IPS DF 19.7 (cell line): ENCODE measurements around the gene FOXI1.
"Not testable (repeated sequence)": the region's sequence is repeated elsewhere in the genome, so short reads cannot be mapped to it uniquely, and the experiment has no call there.

Experiments used
- DNase-seq: peaks from one replicate; pipeline ENCODE4 v3.0.0-alpha.2; 2013; ENCODE audit warnings: low read depth, low spot score

Gene FOXI1

DNA sequence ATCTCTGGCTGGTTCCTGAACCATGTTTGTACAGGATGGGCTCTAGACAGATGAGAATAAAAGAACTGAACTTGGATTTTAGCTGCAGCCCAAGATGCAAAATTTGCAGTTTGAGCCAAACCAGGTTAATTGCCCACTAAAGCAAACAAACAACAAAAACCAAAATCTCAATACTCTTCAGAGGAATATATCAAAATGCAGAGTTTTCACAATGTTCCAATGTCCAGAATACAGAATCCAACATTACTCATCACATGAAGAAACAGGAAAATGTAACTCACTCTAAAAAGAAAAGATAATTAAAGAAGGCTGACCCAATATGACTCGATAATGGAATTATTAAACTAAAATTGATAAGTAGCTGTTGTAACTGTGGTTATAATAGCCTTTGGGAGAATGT, 20.4 kb downstream of the FOXI1 start:
- no peak for DNase-seq

DNA sequence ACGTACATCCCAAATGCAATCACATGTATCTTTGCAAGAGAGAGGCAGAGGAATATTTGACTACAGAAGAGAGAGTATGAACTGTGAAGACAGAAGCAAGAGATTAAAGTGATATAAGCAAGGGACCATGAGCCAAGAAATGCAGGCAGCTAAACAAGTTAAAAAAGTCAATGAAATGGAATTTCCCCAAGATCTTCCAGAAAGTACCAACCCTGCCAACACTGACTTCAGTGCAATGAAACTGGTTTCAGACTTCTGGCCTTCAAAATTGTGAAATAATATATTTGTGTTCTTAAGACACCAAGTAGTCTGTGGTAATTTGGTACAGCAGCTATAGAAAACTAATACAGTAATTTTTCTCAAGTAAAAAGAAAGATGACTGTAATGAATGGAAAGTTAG, 20.9 kb downstream of the FOXI1 start:
- DNase-seq = no peak

DNA sequence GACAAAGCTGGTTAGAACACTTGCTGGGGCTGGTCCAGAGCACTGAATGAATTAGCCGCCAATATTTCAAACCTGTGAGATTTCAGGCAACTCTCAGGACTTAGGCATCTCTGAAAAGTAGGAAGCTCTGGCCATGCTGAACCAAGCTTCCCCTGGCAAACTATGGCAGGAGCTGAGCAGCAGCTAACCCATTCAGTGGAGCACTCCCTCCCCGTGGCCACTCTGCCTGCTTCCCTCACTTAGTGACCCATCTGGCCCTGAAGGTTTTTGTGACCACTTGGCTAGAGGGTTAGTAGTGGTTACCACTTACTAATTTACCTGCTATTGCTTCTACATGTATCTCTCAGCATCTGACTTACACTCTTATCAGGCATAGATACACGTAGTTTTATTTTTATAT, 25.5 kb downstream of the FOXI1 start:
- no peak for DNase-seq

DNA sequence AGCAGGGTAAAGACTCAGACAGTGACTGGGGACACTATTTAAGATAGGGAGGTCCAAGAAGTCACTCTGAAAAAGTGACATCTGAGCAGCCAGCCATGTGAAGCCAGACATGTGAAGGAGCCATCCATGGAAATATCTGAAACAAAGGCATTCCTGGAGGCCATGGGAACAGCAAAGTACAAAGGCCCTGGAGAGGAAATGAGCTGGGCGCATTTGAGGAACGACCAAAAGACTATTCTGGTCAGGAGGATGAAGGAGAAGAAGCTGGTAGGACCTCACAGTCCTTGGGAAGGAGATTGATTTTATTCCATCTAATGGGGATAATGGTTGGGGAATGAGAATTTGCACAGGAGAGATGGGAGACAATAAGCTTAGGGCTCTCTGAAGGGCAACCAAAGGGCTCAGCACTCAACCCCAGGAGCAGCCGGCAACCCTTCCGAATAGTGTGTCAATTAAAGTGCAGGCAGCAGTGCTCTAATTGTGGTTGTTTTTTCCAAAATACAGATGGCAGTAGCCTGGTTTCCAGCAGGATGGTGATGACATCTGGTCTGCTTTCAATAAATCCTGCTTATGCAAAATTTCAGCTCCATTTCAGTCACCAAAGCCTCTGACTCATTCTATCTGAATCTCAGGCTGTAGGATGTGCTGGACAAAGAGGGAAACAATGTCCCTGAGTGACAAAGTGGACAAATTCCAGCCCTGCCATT, 26.7 kb downstream of the FOXI1 start:
- DNase-seq = no peak

DNA sequence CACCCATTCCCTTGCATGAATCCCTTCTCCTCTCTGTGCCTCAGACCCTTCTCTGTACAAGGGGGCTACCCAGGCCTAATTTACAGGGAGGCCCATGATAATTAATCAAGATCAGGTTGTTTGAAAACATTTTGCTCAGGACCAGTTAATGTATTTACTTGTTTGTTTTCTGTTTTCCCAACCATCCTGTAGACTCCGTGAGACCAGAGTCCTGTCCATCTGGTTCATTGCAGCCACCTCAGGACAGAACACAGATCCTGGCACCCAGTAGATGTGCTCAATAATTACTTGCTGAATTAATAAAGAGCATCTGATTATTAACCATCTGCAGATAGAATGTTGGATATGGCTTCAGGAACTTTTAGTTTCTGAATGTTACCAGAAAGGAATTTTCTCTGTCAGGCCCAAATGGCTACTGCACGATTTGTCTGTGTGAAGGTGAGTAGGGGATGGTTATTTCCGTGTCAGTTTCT, 27.3 kb downstream of the FOXI1 start:
- no peak for DNase-seq

DNA sequence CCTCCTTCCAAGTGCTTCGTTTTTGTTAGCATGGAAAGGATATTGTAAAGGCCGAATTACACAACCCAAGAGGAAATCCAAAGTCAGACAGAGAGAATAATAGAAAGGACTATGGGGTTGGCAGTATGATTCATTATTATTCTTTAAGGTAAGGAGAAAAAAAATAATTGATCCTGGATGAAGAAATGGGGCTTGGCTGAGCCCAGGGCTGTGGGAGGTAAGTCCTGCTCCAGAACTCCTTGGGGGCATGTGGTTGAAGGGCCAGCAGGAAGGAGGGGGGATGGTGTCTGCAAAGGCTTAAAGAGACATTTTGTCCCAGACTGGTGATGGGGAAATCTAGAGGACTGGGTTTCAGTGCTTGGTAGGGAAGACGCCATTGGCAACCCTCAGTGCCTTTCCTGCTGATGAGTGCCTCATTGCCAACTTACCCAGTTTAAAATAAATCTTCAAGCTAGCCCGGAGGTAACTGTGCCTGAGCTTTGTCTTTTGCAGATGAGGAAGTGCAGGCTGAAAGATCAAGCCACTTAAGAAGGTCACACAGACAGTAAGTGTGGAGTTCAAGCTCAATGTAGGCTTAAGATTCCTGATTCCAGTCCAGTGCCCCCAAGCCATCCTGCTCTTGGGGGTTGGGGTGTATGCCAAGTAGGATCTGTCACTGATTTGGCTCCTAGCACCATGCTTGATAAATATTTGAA, 30.2 kb downstream of the FOXI1 start:
- DNase-seq = no peak

DNA sequence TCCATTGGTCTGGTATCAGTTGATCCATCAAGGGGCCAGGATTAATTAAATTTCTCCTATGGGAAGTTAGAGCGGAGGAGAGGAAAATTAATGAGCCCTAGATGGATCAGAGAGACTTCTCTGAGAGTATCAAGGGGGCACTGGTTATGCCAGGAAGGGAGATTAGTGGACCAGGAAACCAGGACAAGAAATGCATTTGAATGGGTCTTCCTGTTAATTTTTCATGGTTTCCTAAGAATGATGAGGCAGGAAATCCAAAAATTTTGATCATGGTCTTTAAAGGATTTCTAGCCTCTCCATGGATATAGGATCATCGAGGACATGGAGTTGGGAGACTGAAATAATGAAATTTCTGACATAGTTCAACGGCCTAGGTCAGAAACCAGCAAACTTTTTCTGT, 30.8 kb downstream of the FOXI1 start:
- no peak for DNase-seq

DNA sequence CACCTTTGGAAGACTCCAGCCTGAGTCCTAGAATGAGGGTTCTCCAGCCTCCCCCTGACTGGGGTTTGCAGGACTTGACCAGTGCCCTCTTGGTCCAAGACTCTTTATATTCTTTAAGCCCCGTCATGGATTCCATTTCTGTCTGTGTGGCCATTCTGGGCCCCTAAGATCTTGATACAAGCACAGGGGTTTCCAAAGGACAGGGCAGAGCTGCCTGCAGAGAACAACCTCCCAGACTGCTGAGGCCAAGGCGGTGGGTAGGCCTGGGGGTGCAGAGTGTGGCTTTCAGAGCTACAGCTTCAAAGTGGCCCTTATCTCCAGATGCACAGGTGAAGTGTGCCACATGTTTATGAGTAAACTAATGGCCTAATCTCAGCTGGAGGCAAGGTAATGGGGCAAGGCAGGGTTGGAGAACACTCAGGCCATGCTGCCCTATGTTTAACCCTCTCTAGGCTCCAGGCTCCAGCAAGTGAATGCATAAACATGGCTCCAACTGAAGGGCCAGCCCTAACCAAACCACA, 32.1 kb downstream of the FOXI1 start:
- no peak for DNase-seq

DNA sequence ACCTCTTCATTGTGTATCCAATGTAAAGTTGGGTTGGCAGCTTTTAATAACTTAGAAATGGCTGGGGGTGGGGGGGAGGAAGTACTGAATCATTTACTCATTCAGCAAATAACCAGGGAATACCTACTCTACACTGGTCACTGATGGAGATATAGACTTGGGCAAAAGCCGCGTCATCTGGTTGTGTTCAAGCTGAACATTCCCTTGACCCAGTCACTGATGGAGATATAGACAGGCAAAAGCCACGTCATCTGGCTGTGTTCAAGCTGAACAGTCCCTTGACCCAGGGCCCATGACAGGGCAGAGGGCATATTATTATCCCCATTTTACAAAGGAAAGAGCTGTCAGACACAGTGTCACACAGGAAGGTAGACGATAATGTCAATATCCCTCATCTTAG, 32.6 kb downstream of the FOXI1 start:
- DNase-seq = no peak

DNA sequence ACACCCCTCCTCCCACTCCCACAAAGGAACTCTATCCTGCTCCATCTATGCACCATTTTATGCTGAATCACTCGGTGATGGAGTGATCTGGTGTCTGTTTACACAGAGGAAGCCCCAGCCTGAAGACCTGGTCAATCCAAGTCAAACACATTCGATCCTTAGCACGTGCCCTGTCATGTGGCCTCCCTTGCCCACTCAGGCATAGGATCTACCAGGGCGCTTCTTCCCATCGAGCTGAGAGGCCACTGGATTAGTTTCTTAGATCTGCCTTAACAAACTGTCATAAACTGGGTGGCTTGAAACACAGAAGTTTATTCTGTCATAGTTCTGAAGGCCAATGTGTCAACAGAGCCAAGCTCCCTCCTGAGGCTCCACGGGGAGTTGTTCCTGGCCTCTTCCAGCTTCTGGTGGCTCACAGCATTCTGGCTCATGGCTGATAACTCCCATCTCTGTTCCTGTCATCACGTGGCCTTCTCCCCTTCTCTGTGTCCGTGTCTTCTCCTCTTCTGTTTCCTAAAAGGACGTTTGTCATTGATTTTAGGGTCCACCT, 34.2 kb downstream of the FOXI1 start:
- no peak for DNase-seq

DNA sequence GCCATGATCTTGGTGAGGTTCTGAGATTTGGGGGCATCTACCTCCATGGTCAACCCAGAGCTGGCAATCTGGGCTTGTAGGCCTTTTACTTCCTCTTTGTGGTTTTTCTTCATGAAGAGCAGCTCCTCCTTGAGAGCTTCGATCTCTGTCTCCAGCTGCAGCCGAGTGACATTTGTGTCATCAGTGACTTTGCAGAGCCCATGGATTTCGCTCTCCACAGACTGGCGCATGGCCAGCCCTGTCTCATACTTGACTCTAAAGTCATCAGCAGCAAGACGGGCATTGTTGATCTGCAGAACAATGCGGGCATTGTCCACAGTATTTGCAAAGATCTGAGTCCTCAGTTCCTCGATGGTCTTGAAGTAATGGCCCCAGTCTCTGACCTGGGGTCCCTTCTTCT, 35.5 kb downstream of the FOXI1 start:
- DNase-seq = not testable (repeated sequence)

DNA sequence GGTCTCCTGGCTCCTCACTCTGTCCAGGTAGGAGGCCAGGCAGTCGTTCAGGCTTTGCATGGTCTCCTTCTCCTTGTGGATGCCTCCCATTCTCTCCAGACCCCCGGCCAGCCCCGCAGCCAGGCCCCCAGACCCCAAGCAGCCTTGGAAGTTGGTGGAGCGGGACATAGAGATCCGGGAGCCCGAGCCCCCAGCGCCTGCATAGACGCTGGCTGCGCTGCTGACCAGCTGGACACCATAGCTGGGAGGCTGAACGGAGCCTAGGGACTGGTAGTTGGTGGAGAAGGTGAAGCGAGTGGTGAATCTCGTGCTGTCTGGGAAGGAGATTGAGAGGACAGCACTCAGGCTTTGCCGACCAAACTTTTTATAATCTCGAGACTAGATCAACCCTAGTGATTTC, 35.9 kb downstream of the FOXI1 start:
- DNase-seq = no peak

DNA sequence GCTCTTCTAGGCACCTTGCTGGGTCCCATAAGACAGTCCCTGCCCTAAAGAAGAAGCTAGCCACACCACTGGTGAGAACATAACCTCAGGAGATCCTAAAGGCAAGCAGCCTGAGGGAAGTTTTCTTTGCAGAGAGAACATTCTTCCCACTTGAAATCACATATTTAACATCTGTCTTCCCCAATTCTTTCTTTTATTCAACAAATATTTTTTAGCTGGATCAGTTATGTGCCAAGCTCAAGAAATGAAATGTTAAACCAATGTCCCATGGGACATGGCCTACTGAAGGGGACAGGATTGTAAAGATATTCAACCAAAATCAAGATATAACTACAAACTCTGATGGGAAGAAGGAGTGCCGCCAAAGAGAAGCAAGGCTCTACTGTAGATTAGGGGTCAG, 36.5 kb downstream of the FOXI1 start:
- DNase-seq = no peak

DNA sequence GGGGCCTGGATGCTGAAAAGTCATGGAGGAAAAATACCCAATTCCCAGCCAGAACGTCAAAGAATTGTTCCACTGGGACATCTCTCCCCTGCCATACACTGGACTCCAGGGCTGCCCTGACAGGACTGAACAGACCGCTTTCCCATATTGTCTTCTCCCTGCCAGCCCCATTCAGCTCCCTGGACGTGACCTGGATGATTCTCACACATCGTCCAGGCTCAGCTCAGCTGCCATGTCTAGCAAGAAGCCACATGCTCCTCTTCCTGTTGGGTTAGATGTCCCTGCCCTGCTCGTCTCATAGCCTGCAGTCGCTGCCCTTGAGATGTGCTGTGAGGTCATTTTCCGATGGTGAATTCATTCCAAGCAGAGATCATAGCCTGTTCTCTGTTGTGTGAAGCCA, 37.4 kb downstream of the FOXI1 start:
- DNase-seq = no peak

DNA sequence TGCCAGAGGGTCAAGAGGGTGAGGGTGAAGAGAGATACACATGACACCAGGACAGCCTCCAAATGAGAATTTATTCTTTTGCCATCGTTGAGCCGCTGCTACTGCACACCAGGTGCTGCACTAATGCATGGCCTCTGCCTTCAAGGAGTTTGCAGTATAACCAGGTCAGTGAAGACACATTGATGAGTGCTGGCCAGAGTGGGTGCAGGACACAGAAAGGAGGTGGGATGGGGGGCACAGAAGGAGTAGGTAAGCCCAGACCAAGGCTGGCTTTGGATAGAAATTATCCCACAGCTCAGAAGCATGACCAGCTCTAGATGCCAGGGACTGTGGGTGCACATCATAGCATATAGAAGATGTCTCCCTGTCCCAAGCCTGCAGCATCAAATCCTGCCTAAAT, 38.0 kb downstream of the FOXI1 start:
- no peak for DNase-seq

DNA sequence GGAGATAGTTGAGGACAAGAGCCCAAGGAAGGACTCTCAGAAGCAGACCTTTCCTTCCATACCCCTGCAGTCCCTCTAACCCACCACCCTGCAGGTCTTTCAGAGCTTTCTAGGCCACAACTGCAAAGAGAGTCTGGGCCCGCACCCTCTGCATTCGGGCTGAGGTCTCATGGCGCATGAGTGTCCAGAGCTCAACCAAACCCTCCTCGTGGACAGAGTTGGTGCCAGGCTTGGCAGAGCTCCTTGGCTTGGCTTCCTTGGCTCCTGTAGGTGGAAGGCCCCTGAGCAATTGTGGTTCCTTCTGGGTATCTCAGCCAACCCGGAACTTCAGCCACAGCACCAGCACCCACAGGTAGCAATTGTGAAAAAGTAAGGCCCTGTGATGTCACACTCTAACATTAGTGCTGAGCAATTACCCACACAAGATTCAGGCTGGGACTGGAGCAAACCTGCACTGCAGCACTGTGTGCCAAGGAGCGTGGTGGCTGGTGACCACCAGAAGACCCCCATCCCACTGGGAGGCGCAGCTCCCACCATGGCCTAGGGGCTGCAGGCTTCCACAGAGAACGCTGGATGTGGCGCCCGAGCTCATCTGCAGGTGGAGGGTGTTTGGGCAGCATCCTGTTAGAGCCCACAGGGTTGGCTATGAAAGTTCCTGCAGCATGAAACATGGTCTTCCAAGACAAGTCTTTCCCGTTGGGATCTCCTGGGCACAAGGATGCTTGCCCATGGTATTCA, 38.8 kb downstream of the FOXI1 start:
- DNase-seq = no peak

DNA sequence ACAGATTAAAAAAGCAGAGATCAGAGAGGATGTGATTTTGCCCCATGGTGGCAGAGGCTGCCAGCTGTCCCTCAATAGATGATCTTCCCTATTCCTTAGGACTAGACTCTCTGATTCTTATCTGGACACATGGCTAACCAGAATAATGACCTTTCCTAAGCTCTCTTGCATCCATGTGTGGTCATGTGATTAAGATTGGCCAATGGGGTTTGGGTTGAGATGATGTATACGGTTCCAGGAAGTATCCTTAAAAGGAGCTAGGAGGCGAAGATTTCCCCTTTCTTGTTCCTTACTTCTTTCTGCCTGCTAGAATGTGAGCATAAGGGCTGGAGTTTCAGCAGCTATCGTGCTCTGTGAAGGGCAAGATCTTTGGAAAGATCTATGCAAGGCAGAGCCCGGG, 39.8 kb downstream of the FOXI1 start:
- DNase-seq = no peak

DNA sequence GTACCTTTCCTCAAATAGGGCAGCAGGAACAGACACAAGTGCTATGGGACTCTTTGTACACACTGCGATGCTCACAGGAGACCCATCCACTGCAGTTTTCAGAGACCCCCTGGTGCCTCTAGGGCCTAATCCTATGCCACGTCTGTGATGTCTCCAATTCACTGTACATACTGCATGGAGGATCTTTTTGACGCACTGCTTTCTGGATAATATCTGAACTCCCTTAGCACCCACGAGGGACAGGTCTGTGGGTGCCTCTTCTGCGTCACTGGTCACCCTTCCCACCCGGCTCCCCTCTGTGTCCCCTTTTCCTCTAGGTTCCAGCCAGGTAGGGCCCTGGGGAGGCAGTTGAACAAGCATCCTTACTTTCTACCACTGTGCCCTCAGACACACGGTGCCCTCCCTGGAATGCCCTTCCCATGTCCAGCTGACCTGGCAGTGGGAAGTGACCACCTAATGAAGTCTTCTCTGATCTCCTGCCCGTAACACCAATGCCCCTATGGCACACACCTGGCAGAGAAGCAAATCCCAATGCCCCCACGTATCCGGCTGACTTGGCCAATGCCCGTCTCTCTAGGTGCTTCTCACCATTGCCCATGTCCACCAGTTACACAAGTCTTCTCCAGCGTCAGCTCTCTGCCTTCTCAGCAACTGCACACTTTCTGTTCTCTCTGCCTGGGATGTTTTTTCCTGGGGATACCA, 41.5 kb downstream of the FOXI1 start:
- DNase-seq = no peak

DNA sequence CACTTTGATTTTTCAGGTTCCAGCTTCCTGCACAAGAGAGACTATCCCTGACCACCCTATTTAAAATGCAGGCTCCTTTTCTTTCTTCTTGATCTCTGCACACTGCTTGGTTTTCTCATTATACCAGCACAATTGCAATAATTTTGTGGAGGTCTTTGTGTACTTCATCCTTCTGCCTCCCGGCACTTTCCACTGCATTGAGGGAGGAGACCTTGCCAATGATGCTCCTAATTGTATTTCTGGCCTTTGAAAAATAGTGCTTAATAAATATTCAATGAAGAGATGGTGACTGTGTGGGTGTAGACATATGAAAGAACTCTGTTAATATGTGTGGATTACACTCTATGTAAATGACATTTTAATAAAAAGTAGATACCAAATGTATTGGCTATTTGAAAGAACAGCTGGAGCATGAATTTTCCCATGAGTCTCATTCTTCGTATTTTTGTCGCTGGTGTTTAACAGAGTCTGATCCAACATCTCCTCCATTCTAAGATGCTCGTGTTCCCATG, 42.1 kb downstream of the FOXI1 start:
- DNase-seq = no peak

DNA sequence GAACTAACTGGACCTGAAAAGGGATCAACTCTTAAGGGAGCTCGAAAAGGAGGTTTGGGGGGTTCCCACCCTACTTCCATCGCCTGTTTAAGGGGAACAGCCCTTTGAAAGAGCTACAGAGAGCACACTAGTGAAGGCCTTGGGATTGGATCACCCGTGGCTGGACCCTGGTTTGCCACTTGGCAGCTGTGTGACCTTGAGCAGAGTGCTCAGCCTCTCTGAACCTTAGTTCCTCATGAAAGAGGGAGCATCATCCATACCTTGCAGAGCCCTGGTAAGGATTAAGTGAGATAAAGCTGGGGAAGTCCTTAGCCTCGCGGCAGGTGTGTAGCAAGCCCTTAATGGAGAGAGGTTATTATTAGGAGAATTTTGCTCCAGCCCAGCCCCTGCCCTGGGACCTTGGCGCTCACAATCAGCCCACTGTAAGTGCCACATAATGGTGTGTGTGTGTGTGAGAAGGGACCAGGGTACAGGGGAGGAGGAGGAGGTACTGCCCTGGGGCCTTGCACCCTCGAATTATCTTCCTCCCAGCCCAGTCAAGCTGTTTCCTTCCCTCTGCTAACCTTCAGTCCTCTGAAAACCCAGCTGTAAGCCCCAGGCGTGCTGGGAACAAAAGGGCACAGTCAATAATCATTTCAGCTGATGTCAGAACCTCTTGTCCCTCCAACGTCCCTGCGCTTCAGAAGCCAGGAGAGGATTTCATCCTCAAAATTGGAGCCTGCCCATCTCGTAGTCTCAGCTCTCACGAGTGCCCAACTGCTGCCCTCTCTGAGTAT, 42.9 kb downstream of the FOXI1 start:
- no peak for DNase-seq

DNA sequence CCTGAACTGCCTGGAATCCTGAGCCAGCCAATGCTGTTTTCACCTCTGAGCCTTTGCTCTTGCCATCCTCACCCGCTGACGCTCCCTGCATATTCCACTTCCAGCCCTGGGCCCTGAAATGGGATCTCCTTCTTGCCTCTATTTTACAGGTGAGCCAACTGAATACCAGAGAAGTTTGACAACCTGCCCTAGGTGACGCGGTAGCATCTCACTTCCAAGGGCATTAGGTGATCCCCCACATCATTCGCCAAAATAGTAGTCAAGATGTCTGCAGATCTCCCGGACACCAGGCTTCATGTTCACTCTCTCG, 43.5 kb downstream of the FOXI1 start:
- DNase-seq = no peak
